ENCODE data around the gene RRP12.

Gene RRP12

DNA sequence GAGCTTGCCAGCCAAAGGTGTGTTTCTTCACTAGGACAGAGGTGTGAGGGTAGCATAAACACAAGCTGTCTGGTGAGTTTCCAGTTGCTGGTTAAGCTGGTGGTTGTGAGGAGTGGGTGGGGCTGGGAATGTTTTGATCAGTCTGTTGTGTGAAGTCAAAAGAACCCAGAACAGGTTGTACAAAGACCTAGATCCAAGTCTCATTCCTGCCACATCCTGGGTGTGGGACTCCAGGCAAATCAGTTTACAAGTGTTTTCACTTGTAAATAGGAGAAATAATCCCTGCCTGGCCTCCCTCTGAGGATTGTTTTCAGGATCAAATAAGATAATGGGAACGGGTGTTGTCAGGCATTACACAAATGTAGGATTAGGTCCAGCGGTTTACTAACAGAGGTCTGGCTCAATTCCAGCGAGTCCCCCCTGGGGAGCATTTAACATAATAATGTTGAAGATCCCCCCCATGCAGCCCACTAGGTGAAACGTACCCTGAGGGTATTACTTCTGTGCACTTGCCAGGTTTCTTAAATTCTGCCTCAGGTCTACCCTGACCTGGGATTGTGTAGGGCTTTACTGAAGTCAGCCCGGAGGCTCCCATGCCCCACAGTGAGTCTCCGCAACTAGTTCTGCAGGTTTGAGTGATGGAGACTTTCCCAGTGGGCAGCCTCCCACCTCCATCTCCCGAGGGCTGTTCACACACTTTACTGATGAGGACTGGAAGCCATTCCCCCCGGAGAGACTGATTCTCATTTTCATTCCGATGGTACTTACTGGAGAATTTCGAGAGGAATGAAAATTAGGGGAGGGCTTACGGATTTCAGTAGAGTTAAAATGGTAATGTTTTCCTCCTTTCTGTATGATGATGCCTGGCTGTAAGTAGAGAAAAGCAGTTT is 64.0 kb downstream of the RRP12 start:
- TF ChIP-seq, protein P1, sequence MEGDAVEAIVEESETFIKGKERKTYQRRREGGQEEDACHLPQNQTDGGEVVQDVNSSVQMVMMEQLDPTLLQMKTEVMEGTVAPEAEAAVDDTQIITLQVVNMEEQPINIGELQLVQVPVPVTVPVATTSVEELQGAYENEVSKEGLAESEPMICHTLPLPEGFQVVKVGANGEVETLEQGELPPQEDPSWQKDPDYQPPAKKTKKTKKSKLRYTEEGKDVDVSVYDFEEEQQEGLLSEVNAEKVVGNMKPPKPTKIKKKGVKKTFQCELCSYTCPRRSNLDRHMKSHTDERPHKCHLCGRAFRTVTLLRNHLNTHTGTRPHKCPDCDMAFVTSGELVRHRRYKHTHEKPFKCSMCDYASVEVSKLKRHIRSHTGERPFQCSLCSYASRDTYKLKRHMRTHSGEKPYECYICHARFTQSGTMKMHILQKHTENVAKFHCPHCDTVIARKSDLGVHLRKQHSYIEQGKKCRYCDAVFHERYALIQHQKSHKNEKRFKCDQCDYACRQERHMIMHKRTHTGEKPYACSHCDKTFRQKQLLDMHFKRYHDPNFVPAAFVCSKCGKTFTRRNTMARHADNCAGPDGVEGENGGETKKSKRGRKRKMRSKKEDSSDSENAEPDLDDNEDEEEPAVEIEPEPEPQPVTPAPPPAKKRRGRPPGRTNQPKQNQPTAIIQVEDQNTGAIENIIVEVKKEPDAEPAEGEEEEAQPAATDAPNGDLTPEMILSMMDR (IDR thresholded peaks at IDR 0.05; ENCODE audit: control insufficient read depth, insufficient read depth, low read depth, low read length, missing control alignments): no peak
- DNase-seq (ENCODE audit: low read depth): no peak
- H3K4me3 ChIP-seq (ENCODE audit: control insufficient read depth, low read depth, low read length): no peak overlapping the region

DNA sequence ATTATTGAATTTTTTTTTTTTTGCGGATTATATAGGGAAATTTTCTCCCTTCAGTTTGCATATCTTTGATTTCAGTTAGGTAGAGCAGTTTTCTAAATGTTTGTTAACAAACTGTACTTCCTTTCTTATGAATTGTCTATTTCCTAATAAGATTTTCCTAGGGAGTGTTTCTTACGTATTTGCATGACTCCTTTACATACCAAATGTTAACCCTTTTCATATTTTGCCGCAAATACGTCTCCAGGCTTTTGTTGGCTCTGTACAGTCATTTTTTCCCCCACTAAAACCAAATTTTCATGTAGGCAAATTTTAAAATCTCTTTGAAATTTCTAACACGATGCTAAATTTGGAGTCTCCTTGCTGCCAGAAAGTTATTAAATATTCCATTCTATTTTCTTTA is 64.7 kb downstream of the RRP12 start:
- TF ChIP-seq, protein P1 (IDR thresholded peaks at IDR 0.05; ENCODE audit: control insufficient read depth, insufficient read depth, low read depth, low read length, missing control alignments): no peak
- DNase-seq (ENCODE audit: low read depth): no peak
- H3K4me3 ChIP-seq (ENCODE audit: control insufficient read depth, low read depth, low read length): no peak overlapping the region

DNA sequence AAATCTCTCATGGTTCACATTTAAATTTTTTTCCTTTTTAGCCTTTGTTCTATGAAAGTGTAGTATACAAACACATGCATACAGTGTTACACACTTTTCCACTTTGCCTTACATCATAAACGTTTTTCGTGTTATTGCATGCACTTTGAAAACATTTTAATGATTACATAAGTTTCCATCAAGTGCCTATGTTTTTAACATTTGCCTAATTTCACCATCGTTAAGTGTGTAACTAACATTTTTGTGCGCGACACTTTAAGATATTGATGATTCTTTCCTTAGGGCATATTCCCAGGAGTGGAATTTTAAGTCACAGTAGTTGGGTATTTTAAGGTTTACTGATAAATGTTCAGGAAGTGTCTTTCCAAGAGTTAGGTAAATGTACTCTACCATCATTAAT is 65.1 kb downstream of the RRP12 start:
- TF ChIP-seq, protein P1 (IDR thresholded peaks at IDR 0.05; ENCODE audit: control insufficient read depth, insufficient read depth, low read depth, low read length, missing control alignments): no peak
- no peak overlapping the region for H3K4me3 ChIP-seq (ENCODE audit: control insufficient read depth, low read depth, low read length)
- DNase-seq (ENCODE audit: low read depth): no peak

DNA sequence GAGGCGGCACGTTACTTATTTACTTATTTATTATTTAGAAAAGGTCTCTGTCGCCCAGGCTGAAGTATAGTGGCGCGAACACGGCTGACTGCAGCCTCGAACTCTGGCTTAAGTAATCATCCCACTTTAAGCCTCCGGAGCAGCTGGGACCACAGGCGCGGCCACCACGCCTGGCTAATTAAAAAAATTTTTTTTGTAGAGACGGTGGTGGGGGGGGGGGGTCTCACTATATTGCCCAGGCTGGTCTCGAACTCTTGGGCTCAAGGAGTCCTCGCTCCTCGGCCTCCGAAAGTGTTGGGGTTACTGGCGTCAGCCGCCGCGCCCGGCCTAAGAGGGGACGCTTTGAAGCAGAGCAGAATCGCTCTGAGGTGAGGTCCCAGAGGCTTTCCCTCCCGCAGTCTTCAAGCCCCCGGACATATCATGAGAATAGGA is 65.9 kb downstream of the RRP12 start:
- TF ChIP-seq, protein P1 (IDR thresholded peaks at IDR 0.05; ENCODE audit: control insufficient read depth, insufficient read depth, low read depth, low read length, missing control alignments): no peak
- peak overlapping the region; percentile 76 for H3K4me3 ChIP-seq (ENCODE audit: control insufficient read depth, low read depth, low read length)
- no peak for DNase-seq (ENCODE audit: low read depth)

DNA sequence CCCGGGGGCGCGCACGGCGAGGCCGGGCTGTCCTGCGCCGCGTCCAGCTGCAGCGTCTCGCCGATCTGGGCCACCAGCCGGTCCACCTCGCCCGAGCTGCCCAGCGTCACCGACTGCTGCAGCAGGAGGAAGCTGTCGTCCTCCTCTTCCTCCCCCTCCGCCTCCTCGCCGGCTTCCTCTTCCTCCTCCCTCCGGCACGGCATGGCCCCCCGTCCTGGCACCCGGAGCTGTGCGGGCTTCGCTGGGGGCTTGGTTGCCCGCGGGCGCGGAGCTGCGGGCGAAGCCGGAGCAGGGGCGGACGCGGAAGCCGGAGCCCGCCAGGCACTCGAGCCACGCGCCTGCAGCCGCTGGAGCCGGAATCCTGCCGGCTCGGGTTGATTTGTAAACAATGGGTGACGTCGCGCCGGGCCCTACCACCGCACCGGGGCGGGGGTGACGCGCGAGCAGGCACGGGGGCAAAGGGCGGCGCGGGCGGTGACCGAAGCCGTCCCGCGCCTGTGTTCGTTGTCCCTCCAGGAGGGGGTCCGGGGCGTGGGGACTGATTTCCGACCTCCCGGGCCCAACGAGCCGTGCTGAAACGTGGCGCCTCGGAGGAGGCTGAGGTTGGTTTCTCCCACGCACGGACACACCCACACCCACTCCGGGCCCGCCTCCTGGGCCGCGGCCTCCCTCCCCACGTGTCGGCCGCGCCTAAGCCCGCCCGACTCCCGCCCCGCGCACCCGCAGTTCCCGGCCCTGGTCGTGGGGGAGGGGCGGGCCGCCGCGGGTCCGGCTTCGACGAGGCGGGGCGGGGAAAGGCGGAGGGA is 66.6 kb downstream of the RRP12 start, which contains the start of gene FRAT2:
TSS of gene FRAT2 (minus strand) at position 360 of the 806 bp plus-strand sequence. CDS start at position 203, 157 bp downstream.
- peak; percentile 62 for DNase-seq (ENCODE audit: low read depth)
- TF ChIP-seq, protein P1 (IDR thresholded peaks at IDR 0.05; ENCODE audit: control insufficient read depth, insufficient read depth, low read depth, low read length, missing control alignments): no peak

DNA sequence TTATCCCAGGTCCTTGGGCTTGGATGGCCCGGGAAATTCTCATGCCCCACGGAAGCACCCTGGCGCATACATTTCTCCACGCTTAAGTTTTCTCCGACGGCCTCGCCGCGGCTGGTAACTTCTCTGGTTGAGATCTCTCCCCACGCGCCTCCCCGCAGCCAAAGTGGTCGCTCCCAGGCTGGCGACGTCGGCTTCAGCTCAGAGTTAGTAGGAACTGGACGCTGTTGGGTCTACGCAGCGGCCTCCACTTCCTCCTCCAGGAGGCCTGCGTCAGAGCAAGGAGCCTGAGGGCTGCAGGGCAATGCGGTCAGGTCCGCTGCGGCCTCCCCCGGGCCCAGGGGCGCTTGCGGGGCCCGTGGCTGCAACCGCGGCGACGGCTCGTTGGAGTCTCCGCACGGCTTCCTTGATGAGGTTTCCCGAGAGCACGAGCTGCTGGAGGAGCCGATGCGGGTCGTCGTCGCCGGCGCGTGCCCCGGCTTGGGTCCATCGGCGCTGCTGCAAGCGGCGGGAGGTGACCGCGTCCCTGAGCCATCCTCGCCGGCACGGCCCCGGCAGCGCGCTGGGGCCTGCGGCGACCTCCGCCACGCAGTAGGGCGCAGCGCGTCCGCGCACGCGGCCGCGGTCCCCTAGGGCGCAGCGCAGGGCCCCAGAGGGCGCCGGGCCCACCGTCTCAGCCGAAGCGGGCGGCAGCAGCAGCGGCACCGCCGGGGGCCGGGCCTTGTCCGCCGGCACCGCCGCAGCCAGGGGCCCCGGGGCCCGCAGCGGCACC is 67.4 kb downstream of the RRP12 start:
- no peak for DNase-seq (ENCODE audit: low read depth)
- TF ChIP-seq, protein P1 (IDR thresholded peaks at IDR 0.05; ENCODE audit: control insufficient read depth, insufficient read depth, low read depth, low read length, missing control alignments): no peak
- H3K4me3 ChIP-seq (ENCODE audit: control insufficient read depth, low read depth, low read length): peak overlapping the region; percentile 76

More for the DNA sequence above, 66.6 kb downstream of the RRP12 start, which contains the start of gene FRAT2:
- H3K4me3 ChIP-seq (ENCODE audit: control insufficient read depth, low read depth, low read length): peak within 1 kb of the TSS; percentile 76

All from AG09309 (cell line).